GM19099 (cell line): Measurements from ENCODE around the gene ACSM5.
"Not testable (repeated sequence)": the region's sequence is repeated elsewhere in the genome, so short reads cannot be mapped to it uniquely, and the experiment has no call there.

Experiments
- POLR2A ChIP-seq: IDR thresholded peaks from 3 replicates; pipeline ENCODE4 v1.6.1; 2011; ENCODE audit warnings: low read depth; ENCODE audit not compliant: insufficient read length; ENCODE audit errors: extremely low read depth

ACSM5 gene

DNA sequence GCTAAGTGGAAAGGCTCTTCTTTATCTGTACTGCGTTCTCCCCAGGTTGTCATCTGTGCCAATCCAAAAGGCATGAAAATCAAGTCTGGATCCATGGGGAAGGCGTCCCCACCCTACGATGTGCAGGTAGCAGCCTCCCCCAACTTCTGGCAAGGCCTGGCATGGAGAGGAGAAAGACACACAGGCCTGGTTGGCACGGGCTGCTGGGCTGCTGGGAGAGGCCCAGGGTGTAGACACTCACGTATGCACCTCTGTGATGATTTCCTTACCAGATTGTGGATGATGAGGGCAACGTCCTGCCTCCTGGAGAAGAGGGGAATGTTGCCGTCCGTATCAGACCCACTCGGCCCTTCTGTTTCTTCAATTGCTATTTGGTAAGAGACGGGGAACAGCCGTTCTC lies 21.6 kb downstream of the ACSM5 start:
- no peak for TF ChIP-seq POLR2A

DNA sequence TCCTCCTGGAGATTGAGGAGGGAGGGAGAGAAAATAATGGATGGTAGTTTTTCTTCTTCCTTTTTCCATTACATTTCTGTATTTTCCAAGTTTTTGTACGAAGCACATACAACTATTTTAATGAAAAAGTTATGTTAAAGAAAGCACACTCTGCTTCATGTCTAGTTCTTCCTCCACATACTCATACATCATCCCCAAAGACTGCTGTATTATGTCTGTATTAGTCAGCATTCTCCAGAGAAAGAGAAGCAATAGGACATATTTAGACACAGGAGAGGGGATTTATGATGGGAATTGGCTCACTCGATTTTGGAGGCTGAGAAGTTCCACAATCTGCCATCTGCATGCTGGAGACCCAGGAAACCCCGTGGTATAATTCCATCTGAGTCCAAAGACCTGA lies 31.9 kb downstream of the ACSM5 start:
- no peak for TF ChIP-seq POLR2A

DNA sequence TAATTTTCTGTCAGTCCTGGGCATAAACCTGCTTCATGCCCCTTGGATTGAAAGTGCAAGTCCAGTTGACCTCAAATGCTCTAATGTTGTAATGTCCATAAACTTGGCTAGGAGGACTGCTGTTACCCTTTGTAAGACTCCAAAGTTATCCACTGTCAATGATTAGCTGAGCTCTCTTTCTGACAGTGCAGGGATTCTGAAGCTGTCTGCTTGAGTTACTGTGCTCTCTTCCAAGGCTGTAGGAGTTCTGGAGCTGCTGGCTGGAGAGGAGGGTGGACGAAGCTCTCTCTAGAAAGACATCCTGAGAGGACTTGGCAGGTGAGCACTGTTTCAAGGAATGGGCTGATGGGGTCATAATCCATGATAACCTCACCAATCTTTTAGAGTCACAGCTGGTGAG lies 42.0 kb downstream of the ACSM5 start, which contains the start of gene ACSM2A:
TSS of gene ACSM2A (plus strand) at position 158 of the 400 bp plus-strand sequence. CDS start 8,594 bp downstream, outside the sequence.
- TF ChIP-seq POLR2A, result not testable (repeated sequence)

DNA sequence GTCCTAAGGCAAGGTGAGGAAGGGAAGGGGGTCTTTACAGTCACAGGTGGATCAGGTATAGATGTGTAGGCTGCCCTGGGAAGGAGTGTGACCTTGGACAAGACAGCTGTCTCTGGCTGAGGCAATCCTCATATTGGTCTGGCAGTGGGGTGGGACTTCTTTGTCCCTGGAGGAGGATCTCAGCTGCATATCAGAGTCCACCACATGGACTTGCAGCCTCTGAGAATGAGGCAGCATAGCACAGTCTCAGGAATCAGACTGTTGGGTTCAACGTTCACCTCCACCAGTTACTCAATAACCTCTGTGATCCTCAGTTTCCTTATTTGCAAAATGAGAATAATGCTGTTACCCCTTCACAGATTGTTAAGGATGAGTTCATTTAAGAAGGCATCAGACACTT lies 75.4 kb downstream of the ACSM5 start:
- TF ChIP-seq POLR2A, result no peak

DNA sequence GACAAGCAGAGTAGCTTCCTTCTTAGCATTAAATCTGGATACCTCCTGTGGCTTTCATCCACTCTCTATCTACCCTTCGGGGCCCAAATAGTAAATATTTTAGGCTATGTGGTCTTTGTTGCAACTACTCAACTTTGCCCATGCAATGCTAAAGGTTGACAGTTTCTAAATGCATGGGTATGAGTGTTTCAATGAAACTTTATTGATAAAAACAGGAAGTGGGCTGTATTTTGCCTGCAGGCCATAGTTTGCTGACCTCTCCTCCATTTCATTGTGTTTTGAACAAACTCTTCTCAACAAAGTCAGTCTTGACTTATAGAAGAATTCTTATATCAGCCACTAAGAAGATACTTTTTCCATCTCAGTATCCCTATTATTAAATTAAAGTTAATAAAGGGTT lies 76.1 kb downstream of the ACSM5 start:
- no peak for TF ChIP-seq POLR2A
